H1 (cell line): Measurements from ENCODE around the gene SLC24A4. TPM values are rescaled to one million over a fixed set of nuclear protein-coding genes. Genes with fewer than 3 reads are reported as not detected.

Experiments
- ASH2L ChIP-seq: fragments of 200-600, 300-600 bp; sonication (generic); IDR thresholded peaks from one replicate; pipeline ENCODE4 v1.7.1; 2017; ENCODE audit warnings: low read length
- GABPA ChIP-seq: IDR thresholded peaks from 2 replicates; pipeline ENCODE4 v1.6.1; 2011; ENCODE audit warnings: mild to moderate bottlenecking, low read length, moderate library complexity, borderline replicate concordance; ENCODE audit not compliant: insufficient read depth
- POLR2A ChIP-seq, 2 experiments: IDR thresholded peaks; 1 replicate in 1 of 2; 2 replicates in 1 of 2; pipeline ENCODE4 v1.6.1; 2011; ENCODE audit warnings: low read depth in 2 of 2, low read length in 2 of 2, mild to moderate bottlenecking in 2 of 2; ENCODE audit errors: control extremely low read depth in 1 of 2
- POU5F1 ChIP-seq: IDR thresholded peaks from 2 replicates; pipeline ENCODE4 v1.6.1; 2011; ENCODE audit warnings: low read depth, mild to moderate bottlenecking, low read length, moderate library complexity
- SP2 ChIP-seq: IDR thresholded peaks from 2 replicates; pipeline ENCODE4 v1.6.1; 2012; ENCODE audit warnings: mild to moderate bottlenecking, low read length, inconsistent platforms
- polyA plus RNA-seq, 7 experiments: library from polyadenylated mRNA; depleted of rRNA in 3 of 7; stranded (reverse) in 5 of 7; unstranded in 2 of 7; fragments of >200 nt in 5 of 7; fragments of 200-250 nt in 2 of 7; gene quantifications; 1 replicate in 5 of 7; 2 replicates in 1 of 7; 4 replicates in 1 of 7; pipeline versions ENCODE4 v1.2.1 to v1.2.3, GENCODE V29; 2011 to 2013; ENCODE audit warnings: missing spikeins in 2 of 7, mixed read lengths in 2 of 7
- total RNA-seq: library from RNA; stranded (reverse); fragmentation: NEBNext Ultra II Directional; extraction: Animal tissue kit (Norgen Biotek cat#: 25700); gene quantifications from 2 replicates; pipeline ENCODE4 v1.2.1, GENCODE V29; 2021

Gene SLC24A4
- total and polyA plus RNA-seq, 2 of the 8 experiments (the other 6 are each of a cell fraction or from before 2014, with no cell fraction given), result 0.27 to 0.89 TPM

- TF ChIP-seq POU5F1, result no peak
- no peak for TF ChIP-seq GABPA
- TF ChIP-seq ASH2L, result no peak
- no peak for TF ChIP-seq POLR2A (IDR thresholded peaks at IDR 0.05; ENCODE audit: control extremely low read depth in 1 of 2, low read depth in 2 of 2, low read length in 2 of 2)
- no peak for TF ChIP-seq SP2
Observed at GRCh38 chr14:92282669-92283068, 40.3 kb upstream of the SLC24A4 start (continued).
